ENCODE measurements around the gene RBMS3. TPM values are rescaled to one million over a fixed set of nuclear protein-coding genes. Genes with fewer than 3 reads are reported as not detected.

Gene RBMS3
- total and polyA plus RNA-seq, 2 of the 8 experiments (the other 6 are each of a cell fraction or from before 2014, with no cell fraction given), result 3.7 to 6.9 TPM

DNA sequence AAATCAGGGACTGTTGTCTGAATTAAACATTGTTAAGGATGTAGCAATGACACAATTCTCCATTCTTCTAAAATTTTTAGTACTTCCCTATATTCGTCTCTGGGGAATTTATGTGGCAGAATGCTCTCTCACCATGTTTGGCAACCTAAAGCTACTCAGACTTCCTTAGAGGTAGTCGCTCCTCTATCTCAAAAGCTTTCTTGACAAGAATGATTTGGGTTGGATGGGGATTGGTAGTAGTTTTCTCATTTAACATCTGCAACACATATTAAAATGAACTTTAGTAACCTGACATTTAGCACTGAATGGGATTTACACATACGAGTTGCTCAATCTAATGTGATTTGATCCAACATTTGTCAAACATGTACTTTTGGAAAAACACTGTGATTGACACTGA lies 233.3 kb downstream of the RBMS3 start:
- no peak overlapping the region for H2BK12ac ChIP-seq (ENCODE audit: low read depth, low read length)
- H3K36me3 ChIP-seq (ENCODE audit: control insufficient read depth in 2 of 4, insufficient read depth in 4 of 4, low read length in 3 of 4), result no peaks in the 10 kb centered on the region
- no peak overlapping the region for H3K14ac ChIP-seq (ENCODE audit: insufficient read length)
- H3K23ac ChIP-seq (ENCODE audit: insufficient read length), result no peak overlapping the region
- no peak overlapping the region for H4K5ac ChIP-seq (ENCODE audit: insufficient read length, low read depth, low read length)
- no peak overlapping the region for H2BK15ac ChIP-seq (ENCODE audit: low read length)
- no peaks in the 10 kb centered on the region for H3K23me2 ChIP-seq (ENCODE audit: low read depth, low read length)
- H2BK5ac ChIP-seq (ENCODE audit: low read depth, low read length), result no peak overlapping the region
- H3K18ac ChIP-seq (ENCODE audit: extremely low read depth, low read length), result no peak overlapping the region
- no peak overlapping the region for H2BK120ac ChIP-seq (replicated peaks; ENCODE audit: low read depth, low read length)
- no peak overlapping the region for H2AFZ ChIP-seq (ENCODE audit: low read length)
- DNase-seq (ENCODE audit: low read depth in 1 of 2, low spot score in 2 of 2) (no peak), FAIRE-seq (no peak)
- H4K20me1 ChIP-seq (replicated peaks in 1 of 2; ENCODE audit: control insufficient read depth in 1 of 2, insufficient read depth in 2 of 2, low read length in 2 of 2), result no peaks in the 10 kb centered on the region
- no peak overlapping the region for H3K9ac ChIP-seq (replicated peaks in 1 of 4; ENCODE audit: extremely low read depth in 1 of 4, low read depth in 3 of 4, low read length in 3 of 4)
- H3K4me1 ChIP-seq (replicated peaks in 1 of 4; ENCODE audit: control insufficient read depth in 3 of 4, insufficient read depth in 4 of 4, low read length in 3 of 4), result peaks cover 0 to 6% (median 3%) of the 10 kb centered on the region in 4 experiments; a peak in 4 of 7 replicates
- no peak overlapping the region for H4K8ac ChIP-seq (ENCODE audit: extremely low read depth, insufficient read depth, low read length)
- WGBS, 2 experiments (ENCODE audit: extremely low coverage in 1 of 2, insufficient coverage in 1 of 2, insufficient read length in 1 of 2, insufficient replicate concordance in 2 of 2, low coverage in 1 of 2, low lambda C conversion rate in 2 of 2, missing lambda C conversion rate in 1 of 2), result 92% methylated on average over 3 of the region's 3 CpGs; no CpG with 5 or more reads in 1 of the 2 experiments
- H3K79me1 ChIP-seq (ENCODE audit: low read depth, low read length), result no peaks in the 10 kb centered on the region
- no peak overlapping the region for H2BK20ac ChIP-seq (ENCODE audit: low read length)
- H3K4me2 ChIP-seq (ENCODE audit: insufficient read depth in 1 of 2, low read depth in 2 of 2, low read length in 2 of 2), result no peak overlapping the region
- H3K56ac ChIP-seq (replicated peaks; ENCODE audit: insufficient read length, low read depth, low read length), result no peak overlapping the region
- ChIA-PET CTCF (ENCODE audit: partially characterized antibody) (interaction anchor here (1.5 kb wide), 1 partner anchor 154 kb away, joined by 3 read pairs; no protein-coding TSS in a partner anchor), POLR2A (ENCODE audit: partially characterized antibody) (no interaction called here)
- no peaks in the 10 kb centered on the region for H3K9me3 ChIP-seq (ENCODE audit: insufficient read depth in 2 of 2, low read depth in 1 of 2, low read length in 1 of 2)
- no peaks in the 10 kb centered on the region for H3K79me2 ChIP-seq (ENCODE audit: control insufficient read depth in 1 of 2, insufficient read depth in 2 of 2, low read length in 2 of 2)
- H3K4me3 ChIP-seq (ENCODE audit: extremely low read depth in 1 of 4, insufficient read depth in 2 of 4, low read depth in 3 of 4, low read length in 4 of 4), result no peak overlapping the region
- no peak overlapping the region for H4K91ac ChIP-seq (replicated peaks; ENCODE audit: insufficient read length, low read length)
- H3K27me3 ChIP-seq (replicated peaks in 1 of 4; ENCODE audit: control insufficient read depth in 3 of 4, extremely low read depth in 1 of 4, insufficient read depth in 3 of 4, low read length in 3 of 4), result no peaks in the 10 kb centered on the region
- H3K27ac ChIP-seq (ENCODE audit: low read depth, low read length), result no peak overlapping the region
- no peak overlapping the region for H3K4ac ChIP-seq (replicated peaks; ENCODE audit: insufficient read length, low read depth, low read length)
- H2AK5ac ChIP-seq (ENCODE audit: low read depth, low read length), result no peak overlapping the region
- TF ChIP-seq POLR2A (IDR thresholded peaks at IDR 0.05; ENCODE audit: control extremely low read depth in 1 of 2, low read depth in 2 of 2, low read length in 2 of 2), result no peak
- TF ChIP-seq, protein P1, sequence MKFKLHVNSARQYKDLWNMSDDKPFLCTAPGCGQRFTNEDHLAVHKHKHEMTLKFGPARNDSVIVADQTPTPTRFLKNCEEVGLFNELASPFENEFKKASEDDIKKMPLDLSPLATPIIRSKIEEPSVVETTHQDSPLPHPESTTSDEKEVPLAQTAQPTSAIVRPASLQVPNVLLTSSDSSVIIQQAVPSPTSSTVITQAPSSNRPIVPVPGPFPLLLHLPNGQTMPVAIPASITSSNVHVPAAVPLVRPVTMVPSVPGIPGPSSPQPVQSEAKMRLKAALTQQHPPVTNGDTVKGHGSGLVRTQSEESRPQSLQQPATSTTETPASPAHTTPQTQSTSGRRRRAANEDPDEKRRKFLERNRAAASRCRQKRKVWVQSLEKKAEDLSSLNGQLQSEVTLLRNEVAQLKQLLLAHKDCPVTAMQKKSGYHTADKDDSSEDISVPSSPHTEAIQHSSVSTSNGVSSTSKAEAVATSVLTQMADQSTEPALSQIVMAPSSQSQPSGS (IDR thresholded peaks at IDR 0.05; ENCODE audit: low read length), result no peak
- no peak for TF ChIP-seq TAF1 (IDR thresholded peaks at IDR 0.05; ENCODE audit: low read depth, low read length)
- TF ChIP-seq POLR2AphosphoS5 (IDR thresholded peaks at IDR 0.05; ENCODE audit: low read depth, low read length), result no peak
- TF ChIP-seq GABPA (IDR thresholded peaks at IDR 0.05; ENCODE audit: borderline replicate concordance, insufficient read depth, low read length), result no peak
- TF ChIP-seq KDM5A (IDR thresholded peaks at IDR 0.05; ENCODE audit: low read length), result no peak
- TF ChIP-seq KDM1A (IDR thresholded peaks at IDR 0.05; ENCODE audit: borderline replicate concordance, low read length), result no peak
- no peak for TF ChIP-seq EZH2 (IDR thresholded peaks at IDR 0.05; ENCODE audit: low read depth, low read length, severe bottlenecking)
- no peak for TF ChIP-seq NRF1 (IDR thresholded peaks at IDR 0.05; ENCODE audit: low read depth, low read length)
- no peak for TF ChIP-seq YY1 (IDR thresholded peaks at IDR 0.05; ENCODE audit: low read depth, low read length)
- TF ChIP-seq, protein P2, sequence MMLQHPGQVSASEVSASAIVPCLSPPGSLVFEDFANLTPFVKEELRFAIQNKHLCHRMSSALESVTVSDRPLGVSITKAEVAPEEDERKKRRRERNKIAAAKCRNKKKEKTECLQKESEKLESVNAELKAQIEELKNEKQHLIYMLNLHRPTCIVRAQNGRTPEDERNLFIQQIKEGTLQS (IDR thresholded peaks at IDR 0.05; ENCODE audit: insufficient read depth, low read depth, low read length), result no peak
- no peak for TF ChIP-seq SIX5 (IDR thresholded peaks at IDR 0.05; ENCODE audit: low read depth, low read length)
- no peak for TF ChIP-seq ASH2L (IDR thresholded peaks at IDR 0.05; ENCODE audit: low read length)
- no peak for TF ChIP-seq BRCA1 (IDR thresholded peaks at IDR 0.05; ENCODE audit: low read depth, low read length)
